Muscle of leg (tissue), 11 donors: Measurements from ENCODE around the gene MUC4. TPM values are rescaled to one million over a fixed set of nuclear protein-coding genes. Genes with fewer than 3 reads are reported as not detected.

ENCODE experiments used
- DNase-seq: peaks from one replicate; pipeline ENCODE4 v3.0.0; 2013
- H3K27ac ChIP-seq: one replicate; pipeline ENCODE4 v1.5.1; 2013; ENCODE audit warnings: mild to moderate bottlenecking, low read length, control low read depth
- H3K27me3 ChIP-seq: one replicate; pipeline ENCODE4 v1.6.1; 2013; ENCODE audit warnings: low read length; ENCODE audit not compliant: control insufficient read depth, insufficient read depth
- H3K36me3 ChIP-seq: one replicate; pipeline ENCODE4 v1.6.1; 2013; ENCODE audit warnings: low read length; ENCODE audit not compliant: control insufficient read depth, insufficient read depth
- H3K4me1 ChIP-seq: one replicate; pipeline ENCODE4 v1.6.1; 2013; ENCODE audit warnings: low read length; ENCODE audit not compliant: control insufficient read depth, insufficient read depth
- H3K4me3 ChIP-seq: one replicate; pipeline ENCODE4 v1.5.1; 2013; ENCODE audit warnings: low read length, control low read depth
- H3K9me3 ChIP-seq: replicated peaks from 2 replicates; pipeline ENCODE4 v1.6.1; 2013; ENCODE audit warnings: low read depth, low read length; ENCODE audit not compliant: control insufficient read depth
- WGBS: methylation state at CpG from one replicate; pipeline ENCODE4 v1.1.5; 2013; ENCODE audit warnings: missing lambda C conversion rate; ENCODE audit not compliant: insufficient coverage; 5-methylcytosine and 5-hydroxymethylcytosine counted together
- polyA plus RNA-seq, 8 donors: library from polyadenylated mRNA; unstranded; fragments of 120-200 nt; gene quantifications; one replicate each; pipeline versions ENCODE4 v1.2.1 to v1.2.3, GENCODE V29; 2013; ENCODE audit warnings: inconsistent platforms in 1 of 8, low replicate concordance in 1 of 8; ENCODE audit not compliant: insufficient read length in 8 of 8, insufficient read depth in 1 of 8
- total RNA-seq: library from RNA; stranded (reverse); fragments of 120-200 nt; gene quantifications from one replicate; pipeline ENCODE4 v1.2.4, GENCODE V29; 2013

MUC4 gene
- total and polyA plus RNA-seq, 9 donors = 0.18 to 1.1 (median 0.59) TPM

DNA sequence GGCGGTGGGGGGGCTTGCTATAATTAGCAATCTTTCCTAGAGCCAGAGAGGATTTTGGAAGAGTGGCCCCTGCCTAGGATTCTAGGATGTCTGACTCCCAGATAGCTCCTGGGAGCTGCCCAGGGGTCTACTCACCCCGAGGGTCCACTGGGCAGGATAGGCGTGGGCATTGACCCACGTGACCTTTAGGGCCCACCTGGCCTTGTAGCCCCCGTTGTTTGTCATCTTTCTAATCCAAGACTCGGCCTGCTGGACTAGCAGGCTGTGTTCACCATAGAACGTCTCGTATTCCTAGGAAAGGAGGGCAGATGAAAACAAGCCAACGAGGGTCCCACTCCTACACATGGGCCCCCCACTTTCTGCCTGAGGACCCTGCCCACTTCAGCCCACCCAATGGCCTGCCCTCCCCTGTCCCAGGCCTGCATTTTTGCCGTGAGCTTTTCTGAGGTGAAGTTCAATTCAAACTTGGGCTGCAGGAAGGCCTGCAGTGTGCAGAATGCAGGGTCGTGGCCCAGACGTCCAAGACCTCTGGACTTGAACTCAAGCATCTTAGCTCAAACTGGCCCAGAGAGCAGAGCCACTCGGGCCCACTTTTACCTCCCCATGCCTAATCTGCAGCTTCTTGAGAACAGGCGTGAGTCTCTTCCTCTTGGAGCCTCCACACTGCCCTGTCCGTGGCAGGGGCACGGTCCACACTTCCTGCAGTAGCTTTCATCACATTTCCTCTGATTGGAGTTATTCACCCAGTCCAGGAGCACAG lies 41.5 kb downstream of the MUC4 start:
- WGBS = 90% methylated on average over 15 of the region's 16 CpGs
- Histone ChIP-seq H3K4me1 (no peaks in the 10 kb centered on the region), H3K4me3 (no peak overlapping the region), H3K27me3 (no peaks in the 10 kb centered on the region), H3K36me3 (no peaks in the 10 kb centered on the region), H3K27ac (no peak overlapping the region), H3K9me3 (no peaks in the 10 kb centered on the region)
- no peak for DNase-seq

DNA sequence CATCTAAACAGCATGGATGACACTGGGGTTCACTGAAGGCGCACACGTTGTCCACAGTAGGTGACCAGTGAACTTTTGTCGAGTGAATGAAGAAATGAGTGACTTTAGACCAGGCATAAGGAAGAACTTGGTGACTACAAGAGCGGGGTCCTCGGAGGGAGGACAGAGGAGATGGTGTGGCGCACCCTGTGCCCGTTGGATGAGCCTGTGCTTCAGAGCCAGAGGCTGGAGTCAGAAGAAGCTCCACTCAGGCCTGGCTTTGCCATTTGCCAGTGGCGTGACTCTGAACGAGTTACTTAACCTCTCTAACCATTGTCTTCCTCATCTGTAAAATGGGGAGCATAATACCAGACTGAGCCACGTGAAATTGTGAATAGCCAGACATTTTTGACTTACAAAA lies 42.2 kb downstream of the MUC4 start:
- Histone ChIP-seq H3K4me1 (peaks cover 5% of the 10 kb centered on the region), H3K9me3 (no peaks in the 10 kb centered on the region), H3K36me3 (no peaks in the 10 kb centered on the region), H3K4me3 (no peak overlapping the region), H3K27me3 (no peaks in the 10 kb centered on the region), H3K27ac (no peak overlapping the region)
- no peak for DNase-seq
- WGBS = 96% methylated on average over 8 of the region's 10 CpGs

DNA sequence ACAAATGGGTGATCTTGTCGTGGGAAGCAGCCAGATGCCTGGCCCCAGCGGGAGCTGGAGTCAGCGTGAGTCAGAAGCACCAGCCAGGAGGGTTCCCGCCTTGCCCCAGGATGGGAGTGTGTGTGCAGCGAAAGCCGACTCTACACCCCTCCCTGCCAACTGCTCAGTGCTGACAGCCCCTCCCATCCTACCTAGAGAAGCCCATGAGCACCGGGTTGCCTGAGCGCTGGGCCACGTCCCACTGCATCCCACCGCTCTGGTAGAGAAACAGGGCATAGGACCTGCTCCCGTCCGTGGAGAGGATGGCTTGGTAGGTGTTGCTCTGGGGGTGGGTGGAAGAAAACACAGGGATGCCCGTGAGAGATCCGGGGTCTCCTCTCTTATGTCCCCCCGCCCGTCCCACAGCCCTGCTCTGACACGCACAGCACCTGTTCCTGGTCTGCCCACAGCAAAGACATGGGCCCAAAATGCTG lies 42.9 kb downstream of the MUC4 start:
- no peak for DNase-seq
- H3K4me3 ChIP-seq = no peak overlapping the region
- no peak overlapping the region for H3K27ac ChIP-seq
- H3K9me3 ChIP-seq = no peaks in the 10 kb centered on the region
- 59% methylated on average over 5 of the region's 17 CpGs for WGBS
- no peaks in the 10 kb centered on the region for H3K36me3 ChIP-seq
- peaks cover 12% of the 10 kb centered on the region for H3K4me1 ChIP-seq
- peaks cover 2% of the 10 kb centered on the region for H3K27me3 ChIP-seq

DNA sequence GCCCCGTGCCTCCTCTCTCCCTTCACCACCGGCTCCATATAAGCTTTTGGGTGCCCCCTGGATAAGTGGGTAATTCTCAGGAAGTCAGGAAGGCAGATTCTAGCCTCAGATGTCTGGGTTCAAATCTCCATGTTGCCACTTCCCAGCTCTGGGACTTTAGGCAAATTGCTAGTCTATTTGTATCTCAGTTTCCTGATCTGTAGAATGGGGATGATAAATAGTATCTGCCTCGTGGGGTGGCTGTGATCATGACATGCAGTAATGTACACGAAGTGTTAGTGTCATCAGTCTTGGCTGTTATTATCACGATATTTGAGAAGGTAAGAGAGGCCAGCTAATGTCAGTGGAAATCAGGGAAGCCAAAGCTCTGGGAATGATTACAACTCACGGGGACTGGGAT lies 43.3 kb downstream of the MUC4 start:
- Histone ChIP-seq H3K27ac (no peak overlapping the region), H3K27me3 (peaks cover 7% of the 10 kb centered on the region), H3K36me3 (no peaks in the 10 kb centered on the region), H3K4me3 (no peak overlapping the region), H3K4me1 (peaks cover 16% of the 10 kb centered on the region), H3K9me3 (no peaks in the 10 kb centered on the region)
- WGBS = 48% methylated on average over 4 of the region's 6 CpGs
- no peak for DNase-seq

DNA sequence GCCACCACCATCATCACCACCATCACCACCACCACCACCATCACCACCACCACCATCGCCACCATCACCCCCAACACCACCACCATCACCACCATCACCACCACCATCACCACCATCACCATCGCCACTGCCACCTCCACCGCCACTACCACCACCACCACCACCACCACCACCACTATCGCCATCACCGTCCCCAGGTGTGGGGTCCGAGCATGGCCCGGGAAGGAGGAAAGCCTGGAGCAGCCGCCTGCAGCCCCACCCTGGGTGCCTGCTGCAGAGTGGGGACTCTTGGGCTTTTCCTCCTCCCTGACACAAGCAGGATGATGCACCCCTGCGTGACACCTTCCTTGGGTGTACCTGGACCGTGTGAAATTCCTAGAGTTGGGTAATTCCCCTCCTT lies 43.9 kb downstream of the MUC4 start:
- H3K4me1 ChIP-seq = peaks cover 21% of the 10 kb centered on the region
- H3K27me3 ChIP-seq = peaks cover 13% of the 10 kb centered on the region
- no peaks in the 10 kb centered on the region for H3K9me3 ChIP-seq
- H3K36me3 ChIP-seq = no peaks in the 10 kb centered on the region
- no peak overlapping the region for H3K4me3 ChIP-seq
- DNase-seq = no peak
- H3K27ac ChIP-seq = no peak overlapping the region
- WGBS = 29% methylated on average over 3 of the region's 10 CpGs

DNA sequence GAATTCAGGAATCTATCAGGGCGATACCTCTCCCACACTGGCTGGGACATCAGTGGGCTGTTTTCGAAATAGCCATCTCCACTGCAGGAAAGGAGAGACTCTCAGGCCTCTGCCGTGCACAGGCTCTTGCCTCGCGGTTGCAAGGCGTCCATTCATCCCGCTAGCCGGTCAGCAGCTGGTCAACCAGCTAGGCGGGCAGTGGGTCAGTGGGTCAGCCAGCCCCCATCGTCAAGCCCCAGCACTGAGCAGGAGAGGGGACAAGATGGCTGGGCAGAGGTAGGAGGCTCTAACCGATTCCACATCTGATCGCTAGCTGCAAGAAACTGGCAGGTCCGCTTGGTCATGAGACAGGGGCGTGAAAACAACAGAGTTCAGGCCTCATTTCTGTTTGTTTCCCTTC lies 45.1 kb downstream of the MUC4 start:
- H3K27ac ChIP-seq = no peak overlapping the region
- H3K27me3 ChIP-seq = peaks cover 20% of the 10 kb centered on the region
- 96% methylated on average over 6 of the region's 14 CpGs for WGBS
- H3K4me3 ChIP-seq = no peak overlapping the region
- H3K4me1 ChIP-seq = peaks cover 29% of the 10 kb centered on the region
- H3K9me3 ChIP-seq = no peaks in the 10 kb centered on the region
- H3K36me3 ChIP-seq = no peaks in the 10 kb centered on the region
- no peak for DNase-seq

DNA sequence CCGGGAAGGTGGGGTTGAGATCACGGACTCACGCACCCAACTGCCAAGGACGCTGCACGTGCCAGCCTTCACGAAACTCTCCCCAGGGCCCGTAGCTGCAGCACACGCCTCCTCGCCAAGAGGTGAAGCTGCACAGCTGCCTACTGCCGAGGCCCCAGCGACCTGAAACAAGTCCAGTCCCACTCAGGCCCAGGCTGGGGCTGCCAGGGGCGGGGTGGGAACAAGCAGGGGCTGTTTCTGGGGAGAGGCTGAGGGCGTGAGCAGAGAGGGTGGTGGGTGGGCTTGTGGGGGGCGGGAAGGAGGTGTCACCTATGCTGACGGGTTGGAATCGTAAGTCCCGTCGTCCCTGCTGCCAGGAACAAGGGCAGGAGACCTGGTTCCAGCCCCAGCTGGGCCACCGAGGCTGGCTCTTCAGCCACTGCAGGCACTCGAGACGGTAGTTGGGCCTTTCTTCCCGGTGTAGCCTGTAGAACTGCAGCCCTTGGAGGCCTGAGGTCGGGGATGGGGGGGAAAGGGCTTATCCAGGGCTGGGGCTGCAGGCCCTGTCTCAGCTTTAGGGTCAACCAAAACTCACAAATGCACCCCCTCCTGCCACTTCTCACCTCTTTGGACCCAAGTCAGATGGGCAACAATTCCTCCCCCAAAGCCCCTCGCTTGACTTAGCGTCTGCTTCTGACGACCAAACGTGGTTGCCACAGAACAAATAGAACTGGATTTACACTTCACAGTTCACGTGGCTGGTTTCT lies 46.6 kb downstream of the MUC4 start:
- H3K27ac ChIP-seq = no peak overlapping the region
- H3K27me3 ChIP-seq = peaks cover 28% of the 10 kb centered on the region
- WGBS = 73% methylated on average over 27 of the region's 28 CpGs
- H3K4me1 ChIP-seq = peaks cover 43% of the 10 kb centered on the region
- no peak for DNase-seq
- no peaks in the 10 kb centered on the region for H3K36me3 ChIP-seq
- no peak overlapping the region for H3K4me3 ChIP-seq
- H3K9me3 ChIP-seq = no peaks in the 10 kb centered on the region

DNA sequence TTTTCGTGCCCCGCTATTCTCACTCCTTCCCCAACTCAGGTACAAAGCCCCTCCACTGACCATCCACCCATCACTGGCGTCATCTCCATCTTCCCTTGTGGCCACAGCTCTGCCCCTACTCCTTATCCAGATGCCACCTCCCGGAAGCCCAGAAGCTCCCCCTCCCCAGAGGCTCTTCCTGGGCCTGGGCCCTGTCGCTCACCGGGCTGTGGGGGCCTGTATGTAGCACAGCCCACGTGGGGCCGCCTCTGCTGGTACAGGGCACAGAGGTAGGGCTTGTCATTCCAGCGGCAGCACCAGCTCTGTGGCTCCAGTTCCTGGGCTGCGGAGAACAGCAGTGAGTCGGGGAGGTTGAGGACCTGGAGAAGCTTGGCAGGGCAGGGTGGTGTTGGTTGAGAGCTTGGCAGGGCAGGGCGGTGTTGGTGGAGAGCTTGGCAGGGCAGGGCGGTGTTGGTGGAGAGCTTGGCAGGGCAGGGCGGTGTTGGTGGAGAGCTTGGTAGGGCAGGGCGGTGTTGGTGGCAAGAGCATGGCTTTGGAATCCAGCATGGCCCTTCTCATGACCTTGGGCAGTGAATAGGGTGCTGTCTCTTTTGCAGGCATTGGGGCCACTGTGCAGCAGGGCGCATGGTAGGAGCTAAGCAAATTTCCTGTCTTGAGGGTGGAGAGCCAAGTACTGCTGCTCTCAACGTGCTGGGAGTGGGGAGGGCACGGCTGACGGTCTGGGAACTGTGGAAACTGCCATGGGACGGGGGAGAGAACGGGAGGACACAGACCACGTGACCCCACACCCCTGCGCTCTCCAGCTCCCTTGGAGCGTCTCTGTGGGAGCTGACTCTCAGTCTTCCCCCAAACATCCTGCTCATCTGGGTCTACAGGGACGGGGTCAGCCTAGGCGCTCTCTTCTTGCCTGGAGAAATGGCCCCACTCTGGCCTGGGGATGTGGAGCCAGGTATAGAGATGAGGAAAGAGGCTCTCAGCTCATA lies 47.6 kb downstream of the MUC4 start:
- Histone ChIP-seq H3K4me3 (no peak overlapping the region), H3K27me3 (peaks cover 28% of the 10 kb centered on the region), H3K27ac (no peak overlapping the region), H3K4me1 (peaks cover 52% of the 10 kb centered on the region), H3K36me3 (no peaks in the 10 kb centered on the region), H3K9me3 (no peaks in the 10 kb centered on the region)
- no peak for DNase-seq
- WGBS = 94% methylated on average over 15 of the region's 26 CpGs

DNA sequence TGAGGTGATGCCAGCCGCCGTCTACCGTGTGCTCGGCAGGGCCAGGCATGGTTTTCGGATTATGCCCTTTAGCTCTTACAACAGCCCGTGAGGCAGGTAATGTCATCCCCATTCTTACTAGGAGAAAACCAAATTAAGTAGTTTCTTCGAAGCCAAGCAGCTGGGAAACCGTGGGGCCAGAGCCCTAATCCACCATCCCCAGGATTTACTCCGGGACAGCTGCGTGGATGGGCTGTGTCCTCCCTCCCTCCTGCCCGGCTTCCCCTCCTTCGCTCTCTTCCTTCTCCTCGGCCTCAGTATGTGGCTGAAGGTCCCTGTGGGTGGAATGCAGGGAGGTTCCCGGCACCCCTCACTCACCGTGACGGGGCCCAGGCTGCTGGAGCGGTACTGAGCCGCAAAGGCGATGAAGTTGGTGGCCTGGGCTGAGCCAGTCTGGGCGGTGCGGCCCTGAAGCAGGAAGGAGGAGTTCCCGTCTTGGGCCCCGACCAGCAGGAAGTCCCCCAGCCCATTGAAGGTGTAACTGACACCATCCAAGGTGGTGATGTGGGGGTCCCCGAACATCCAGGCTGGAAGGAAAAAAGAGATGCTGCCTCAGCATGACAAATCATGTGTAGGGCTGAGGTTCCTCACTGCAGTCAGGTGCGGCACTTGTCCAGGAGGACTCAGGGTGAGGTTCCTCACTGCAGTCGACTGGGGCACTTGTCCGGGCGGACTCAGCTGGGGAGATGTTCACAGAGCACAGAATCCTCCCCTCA lies 48.5 kb downstream of the MUC4 start:
- Histone ChIP-seq H3K4me1 (peaks cover 57% of the 10 kb centered on the region), H3K9me3 (no peaks in the 10 kb centered on the region), H3K27me3 (peaks cover 28% of the 10 kb centered on the region), H3K4me3 (no peak overlapping the region), H3K36me3 (no peaks in the 10 kb centered on the region), H3K27ac (peak overlapping the region; percentile 24)
- 60% methylated on average over 16 of the region's 28 CpGs for WGBS
- peak; percentile 71 for DNase-seq
